Measurements from ENCODE around the gene HIC1.

HIC1 gene

DNA sequence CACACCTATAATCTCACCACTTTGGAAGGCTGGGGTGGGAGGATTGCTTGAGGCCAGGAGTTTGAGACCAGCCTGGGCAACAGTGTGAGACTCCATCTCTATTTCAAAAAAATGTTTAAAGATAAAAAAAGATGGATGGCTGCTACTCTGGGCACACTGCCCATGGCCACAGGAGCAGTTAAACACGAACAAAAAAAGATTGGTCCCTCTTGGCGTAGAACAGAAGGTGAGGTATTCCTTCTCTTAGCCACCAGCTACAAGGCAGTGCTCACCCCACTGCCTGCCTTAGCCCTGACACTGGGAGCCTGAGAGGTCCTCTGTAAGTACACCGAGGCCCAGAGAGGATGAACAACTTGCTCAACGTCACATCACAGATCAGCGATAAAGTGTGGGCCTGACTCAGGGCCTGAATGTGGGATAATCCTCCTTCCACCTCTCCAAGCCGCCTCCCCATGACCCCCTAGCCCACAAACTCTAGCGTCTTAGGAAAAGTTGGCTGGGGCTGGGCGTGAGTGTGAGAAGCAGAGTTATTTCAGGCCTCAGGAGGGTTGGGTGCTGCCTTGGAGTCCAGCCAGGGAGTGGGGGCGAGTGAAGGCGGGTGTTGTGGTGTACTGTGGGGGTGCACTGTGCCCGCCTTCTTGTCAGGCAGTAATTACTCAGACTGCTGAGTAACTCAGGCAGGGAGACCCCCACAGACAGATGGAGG lies 27.2 kb upstream of the HIC1 start:
- Histone ChIP-seq H3K9me3 (no peaks in the 10 kb centered on the region), H3K4me3 (no peak overlapping the region), H3K27ac (no peak overlapping the region), H3K27me3 (peaks cover 0 to 69% of the 10 kb centered on the region in 2 donors), H3K36me3 (no peaks in the 10 kb centered on the region), H3K4me1 (peaks cover 0 to 61% (median 49%) of the 10 kb centered on the region in 4 donors)
- intact Hi-C loops (cut with DNase I; ENCODE audit: low total_unique reads), result loop anchor here (5.0 kb wide), 1 partner anchor 115 kb away; no protein-coding TSS in a partner anchor
- no peak for DNase-seq
- no peak for TF ChIP-seq CTCF (IDR thresholded peaks at IDR 0.05)

DNA sequence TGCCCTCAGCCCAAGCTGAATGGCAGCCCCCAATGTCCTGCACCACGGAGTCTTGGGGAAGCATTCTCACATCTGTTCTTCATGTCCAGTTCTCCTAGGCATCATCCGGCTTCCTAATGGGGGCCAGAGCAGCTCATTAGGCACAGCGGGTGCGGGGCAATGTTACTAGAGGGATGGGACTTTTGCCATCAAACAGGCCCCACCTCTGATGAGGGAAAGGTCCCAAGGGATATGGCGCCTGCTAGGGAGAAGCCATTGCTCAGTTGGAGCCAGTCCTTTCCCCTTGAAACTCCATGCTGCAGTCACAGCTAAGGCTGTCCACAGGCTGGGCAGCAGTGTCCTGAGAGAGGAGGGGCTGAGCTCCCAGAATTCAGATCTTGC lies 26.7 kb upstream of the HIC1 start:
- H3K27ac ChIP-seq, result no peak overlapping the region
- H3K4me3 ChIP-seq, result no peak overlapping the region
- intact Hi-C loops (cut with DNase I; ENCODE audit: low total_unique reads), result loop anchor here (5.0 kb wide), 1 partner anchor 116 kb away; no protein-coding TSS in a partner anchor
- peaks cover 0 to 58% (median 49%) of the 10 kb centered on the region in 4 donors for H3K4me1 ChIP-seq
- TF ChIP-seq CTCF (IDR thresholded peaks at IDR 0.05), result no peak
- DNase-seq, result no peak
- H3K27me3 ChIP-seq, result peaks cover 0 to 63% of the 10 kb centered on the region in 2 donors
- no peaks in the 10 kb centered on the region for H3K9me3 ChIP-seq
- peaks cover 0 to under 1% (median under 1%) of the 10 kb centered on the region in 3 donors for H3K36me3 ChIP-seq

- intact Hi-C loops (cut with DNase I; ENCODE audit: low total_unique reads), result loop anchor here (5.0 kb wide), 1 partner anchor 116 kb away; no protein-coding TSS in a partner anchor
- H3K27ac ChIP-seq, result no peak overlapping the region
- H3K27me3 ChIP-seq, result peaks cover 0 to 58% of the 10 kb centered on the region in 2 donors
- DNase-seq, result no peak
- H3K4me3 ChIP-seq, result no peak overlapping the region
- no peak for TF ChIP-seq CTCF (IDR thresholded peaks at IDR 0.05)
- H3K9me3 ChIP-seq, result no peaks in the 10 kb centered on the region
- peaks cover 0 to 54% (median 44%) of the 10 kb centered on the region in 4 donors for H3K4me1 ChIP-seq
- peaks cover 0 to 6% (median 6%) of the 10 kb centered on the region in 3 donors for H3K36me3 ChIP-seq
Observed at GRCh38 chr17:2028737-2029136, 26.2 kb upstream of the HIC1 start.

- peak within 1 kb of the TSS; percentile 72 to 77 for H3K27ac ChIP-seq
- DNase-seq, result peak; percentile 86 to 92
- H3K9me3 ChIP-seq, result no peaks in the 10 kb centered on the region
- peaks cover 0 to 44% of the 10 kb centered on the region in 2 donors for H3K27me3 ChIP-seq
- no peak for TF ChIP-seq CTCF (IDR thresholded peaks at IDR 0.05)
- H3K36me3 ChIP-seq, result peaks cover 0 to 16% (median 10%) of the 10 kb centered on the region in 3 donors
- H3K4me1 ChIP-seq, result peaks cover 0 to 40% (median 30%) of the 10 kb centered on the region in 4 donors
- intact Hi-C loops (cut with DNase I; ENCODE audit: low total_unique reads), result loop anchor here (5.0 to 10.0 kb wide), 3 partner anchors 118 to 375 kb away; partner anchors contain the start of gene TLCD2
- peak within 1 kb of the TSS; percentile 87 to 96 for H3K4me3 ChIP-seq
Observed at GRCh38 chr17:2029911-2030778, 24.8 kb upstream of the HIC1 start, which contains the start of gene DPH1. DPH1 (plus strand) TSS chr17:2030153; CDS start chr17:2030170, 17 bp downstream.

- peaks cover 2 to 22% (median 14%) of the 10 kb centered on the region in 3 donors for H3K36me3 ChIP-seq
- intact Hi-C loops (cut with DNase I; ENCODE audit: low total_unique reads), result loop anchor here (10.0 kb wide), 2 partner anchors 316 to 376 kb away; partner anchors contain the start of gene TLCD2
- H3K9me3 ChIP-seq, result no peaks in the 10 kb centered on the region
- DNase-seq, result no peak
- H3K27ac ChIP-seq, result peak overlapping the region; percentile 20 to 72
- peaks cover 0 to 38% of the 10 kb centered on the region in 2 donors for H3K27me3 ChIP-seq
- peak; percentile 37 to 42 for TF ChIP-seq CTCF (IDR thresholded peaks at IDR 0.05)
- H3K4me1 ChIP-seq, result peaks cover 0 to 33% (median 24%) of the 10 kb centered on the region in 4 donors
- H3K4me3 ChIP-seq, result peak overlapping the region; percentile 87 to 96
Observed at GRCh38 chr17:2030779-2031163, 24.1 kb upstream of the HIC1 start.
